ENCODE data around the gene ACTL8. TPM values are rescaled to one million over a fixed set of nuclear protein-coding genes. Genes with fewer than 3 reads are reported as not detected.
A peak's percentile ranks its signal among the peaks of the same experiment; 100 is the strongest.

Gene ACTL8
- total and polyA plus RNA-seq, 2 donors (not counting 1 experiment from before 2014, with no cell fraction given), result 0.15 TPM; not detected in 1

DNA sequence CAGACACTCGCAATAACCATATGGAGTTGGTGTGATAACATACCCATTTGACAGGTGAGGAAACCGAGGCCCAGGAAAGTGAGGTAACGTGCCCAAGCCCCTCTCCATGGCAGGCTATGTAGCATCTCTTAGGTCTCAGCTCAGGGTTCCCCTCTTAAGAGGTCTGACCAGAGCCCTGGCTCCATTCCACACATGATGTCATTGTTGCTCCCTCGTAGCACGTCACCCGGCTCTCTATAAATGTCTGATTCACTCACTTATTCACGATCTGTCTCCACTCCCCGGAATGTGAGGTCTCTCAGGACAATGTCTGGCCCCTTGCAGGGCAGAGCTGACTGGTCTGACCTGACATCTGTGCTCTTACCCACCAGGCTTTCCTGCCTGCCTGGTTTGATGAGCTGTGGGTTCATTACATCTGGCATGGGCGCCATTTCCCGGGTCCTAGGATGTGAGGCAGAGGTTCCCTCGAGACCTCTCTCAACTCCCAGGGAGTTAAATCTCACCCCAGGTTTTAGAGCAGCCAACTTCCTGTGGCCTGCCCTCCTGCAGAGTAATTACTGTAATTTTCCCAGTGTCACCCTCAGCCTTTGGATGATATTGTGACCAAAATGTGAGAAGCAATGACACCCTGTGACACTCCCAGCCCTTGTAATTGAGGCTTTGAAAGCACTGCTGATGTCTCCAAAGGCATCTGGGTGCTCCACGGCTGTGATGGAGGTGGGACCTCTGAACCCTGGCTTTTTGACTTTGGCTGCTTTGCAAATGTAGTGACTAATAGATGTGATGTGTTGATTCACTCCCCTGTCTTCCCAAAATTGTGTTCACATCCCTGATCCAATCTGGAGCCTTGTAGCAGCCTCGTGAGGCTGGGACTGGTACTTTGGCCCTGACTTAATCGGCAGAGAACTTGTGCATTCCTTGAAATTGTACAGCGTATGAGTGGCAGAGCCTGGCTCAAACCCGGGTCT lies 10.6 kb downstream of the ACTL8 start:
- Histone ChIP-seq H3K9ac (ENCODE audit: insufficient read depth, low read length) (peak overlapping the region; percentile 44), H3K4me1 (ENCODE audit: control insufficient read depth, extremely low read depth, insufficient read depth, low read length) (peaks cover 47% of the 10 kb centered on the region), H3K36me3 (ENCODE audit: control insufficient read depth, insufficient read depth, low read length) (no peaks in the 10 kb centered on the region), H3K4me3 (replicated peaks in 1 of 4; ENCODE audit: control extremely low read depth in 1 of 4, insufficient read depth in 1 of 4, low read depth in 3 of 4, low read length in 4 of 4) (no peak overlapping the region), H3K9me3 (ENCODE audit: control insufficient read depth, insufficient read depth, low read depth, low read length) (no peaks in the 10 kb centered on the region), H2AFZ (ENCODE audit: low read length) (no peak overlapping the region), H3K79me2 (ENCODE audit: control insufficient read depth, insufficient read depth, low read length) (no peaks in the 10 kb centered on the region), H4K20me1 (ENCODE audit: control insufficient read depth, extremely low read depth, insufficient read depth, low read length) (no peaks in the 10 kb centered on the region), H3K4me2 (ENCODE audit: extremely low read depth, insufficient read depth, low read length) (peak overlapping the region; percentile 44), H3K27me3 (ENCODE audit: control insufficient read depth, insufficient read depth, low read length) (no peaks in the 10 kb centered on the region), H3K27ac (ENCODE audit: insufficient read depth, low read length) (peak overlapping the region; percentile 93)
- peak; percentile 88 to 97 for DNase-seq (ENCODE audit: low read depth in 2 of 2)
- no peak for TF ChIP-seq EZH2 (IDR thresholded peaks at IDR 0.05; ENCODE audit: low read length, missing control alignments)
- TF ChIP-seq, protein P1, sequence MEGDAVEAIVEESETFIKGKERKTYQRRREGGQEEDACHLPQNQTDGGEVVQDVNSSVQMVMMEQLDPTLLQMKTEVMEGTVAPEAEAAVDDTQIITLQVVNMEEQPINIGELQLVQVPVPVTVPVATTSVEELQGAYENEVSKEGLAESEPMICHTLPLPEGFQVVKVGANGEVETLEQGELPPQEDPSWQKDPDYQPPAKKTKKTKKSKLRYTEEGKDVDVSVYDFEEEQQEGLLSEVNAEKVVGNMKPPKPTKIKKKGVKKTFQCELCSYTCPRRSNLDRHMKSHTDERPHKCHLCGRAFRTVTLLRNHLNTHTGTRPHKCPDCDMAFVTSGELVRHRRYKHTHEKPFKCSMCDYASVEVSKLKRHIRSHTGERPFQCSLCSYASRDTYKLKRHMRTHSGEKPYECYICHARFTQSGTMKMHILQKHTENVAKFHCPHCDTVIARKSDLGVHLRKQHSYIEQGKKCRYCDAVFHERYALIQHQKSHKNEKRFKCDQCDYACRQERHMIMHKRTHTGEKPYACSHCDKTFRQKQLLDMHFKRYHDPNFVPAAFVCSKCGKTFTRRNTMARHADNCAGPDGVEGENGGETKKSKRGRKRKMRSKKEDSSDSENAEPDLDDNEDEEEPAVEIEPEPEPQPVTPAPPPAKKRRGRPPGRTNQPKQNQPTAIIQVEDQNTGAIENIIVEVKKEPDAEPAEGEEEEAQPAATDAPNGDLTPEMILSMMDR (conservative IDR thresholded peaks at IDR 0.05 in 1 of 2, IDR thresholded peaks at IDR 0.05 in 1 of 2; ENCODE audit: low read depth in 1 of 2, low read length in 2 of 2), result peak in 1 of 2 donors; percentile 12

DNA sequence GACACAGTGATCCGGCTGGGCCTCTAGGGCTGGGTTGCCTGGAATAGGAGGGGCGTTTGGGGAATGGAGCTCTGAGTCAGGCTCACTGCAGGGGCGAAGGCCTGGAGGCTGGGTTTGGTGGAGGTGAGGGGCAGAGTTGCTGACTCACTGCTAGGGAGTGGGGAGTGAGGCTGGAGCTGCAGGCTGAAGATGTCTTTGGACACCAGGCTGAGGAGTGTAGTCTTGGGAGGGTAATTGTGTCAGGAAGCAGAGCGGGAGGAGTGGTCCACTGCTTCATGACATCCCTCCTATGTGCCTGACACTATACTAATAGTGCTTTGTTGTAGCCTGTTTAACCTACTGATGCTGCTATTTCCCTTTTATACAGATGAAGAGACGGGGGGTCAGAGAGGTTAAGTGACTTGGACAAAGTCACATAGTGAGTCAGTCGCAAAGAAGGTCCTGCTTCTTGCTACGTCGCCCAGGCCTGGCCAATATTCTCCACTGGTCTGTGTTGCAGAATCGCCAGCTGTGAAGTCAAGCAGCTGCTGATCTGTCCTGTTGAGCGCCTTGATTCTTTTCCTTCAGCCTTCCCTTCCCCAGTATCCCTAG lies 13.6 kb downstream of the ACTL8 start:
- Histone ChIP-seq H3K4me1 (ENCODE audit: control insufficient read depth, extremely low read depth, insufficient read depth, low read length) (peaks cover 47% of the 10 kb centered on the region), H3K27me3 (ENCODE audit: control insufficient read depth, insufficient read depth, low read length) (no peaks in the 10 kb centered on the region), H4K20me1 (ENCODE audit: control insufficient read depth, extremely low read depth, insufficient read depth, low read length) (no peaks in the 10 kb centered on the region), H3K27ac (ENCODE audit: insufficient read depth, low read length) (peak overlapping the region; percentile 93), H3K4me2 (ENCODE audit: extremely low read depth, insufficient read depth, low read length) (no peak overlapping the region), H3K79me2 (ENCODE audit: control insufficient read depth, insufficient read depth, low read length) (no peaks in the 10 kb centered on the region), H3K4me3 (replicated peaks in 1 of 4; ENCODE audit: control extremely low read depth in 1 of 4, insufficient read depth in 1 of 4, low read depth in 3 of 4, low read length in 4 of 4) (no peak overlapping the region), H2AFZ (ENCODE audit: low read length) (peak overlapping the region; percentile 61), H3K36me3 (ENCODE audit: control insufficient read depth, insufficient read depth, low read length) (no peaks in the 10 kb centered on the region), H3K9me3 (ENCODE audit: control insufficient read depth, insufficient read depth, low read depth, low read length) (no peaks in the 10 kb centered on the region), H3K9ac (ENCODE audit: insufficient read depth, low read length) (no peak overlapping the region)
- TF ChIP-seq EZH2 (IDR thresholded peaks at IDR 0.05; ENCODE audit: low read length, missing control alignments), result no peak
- TF ChIP-seq, protein P1 (conservative IDR thresholded peaks at IDR 0.05 in 1 of 2, IDR thresholded peaks at IDR 0.05 in 1 of 2; ENCODE audit: low read depth in 1 of 2, low read length in 2 of 2), result no peak
- DNase-seq (ENCODE audit: low read depth in 2 of 2), result peak; percentile 78 to 91

DNA sequence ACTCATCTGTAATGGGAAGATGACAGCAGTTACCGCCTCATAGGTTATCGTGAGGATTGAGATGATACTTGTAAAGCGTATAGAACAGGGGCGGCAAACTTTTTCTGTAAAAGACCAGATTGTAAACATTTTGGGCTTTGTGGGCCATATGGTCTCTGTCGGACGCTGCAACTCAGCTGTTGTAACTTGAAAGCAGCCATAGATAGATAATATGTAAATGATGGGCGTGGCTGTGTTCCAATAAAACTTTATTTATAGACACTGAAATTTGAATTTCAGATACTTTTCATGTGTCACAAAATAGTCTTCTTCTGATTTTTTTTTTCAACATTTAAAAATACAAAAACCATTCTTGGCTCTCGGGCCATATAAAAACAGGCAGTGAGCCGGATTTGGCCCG lies 15.8 kb downstream of the ACTL8 start:
- H4K20me1 ChIP-seq (ENCODE audit: control insufficient read depth, extremely low read depth, insufficient read depth, low read length), result no peaks in the 10 kb centered on the region
- no peak for DNase-seq (ENCODE audit: low read depth in 2 of 2)
- H3K4me2 ChIP-seq (ENCODE audit: extremely low read depth, insufficient read depth, low read length), result no peak overlapping the region
- H3K27ac ChIP-seq (ENCODE audit: insufficient read depth, low read length), result no peak overlapping the region
- peaks cover 32% of the 10 kb centered on the region for H3K4me1 ChIP-seq (ENCODE audit: control insufficient read depth, extremely low read depth, insufficient read depth, low read length)
- no peaks in the 10 kb centered on the region for H3K27me3 ChIP-seq (ENCODE audit: control insufficient read depth, insufficient read depth, low read length)
- TF ChIP-seq EZH2 (IDR thresholded peaks at IDR 0.05; ENCODE audit: low read length, missing control alignments), result no peak
- TF ChIP-seq, protein P1 (conservative IDR thresholded peaks at IDR 0.05 in 1 of 2, IDR thresholded peaks at IDR 0.05 in 1 of 2; ENCODE audit: low read depth in 1 of 2, low read length in 2 of 2), result no peak
- H3K9ac ChIP-seq (ENCODE audit: insufficient read depth, low read length), result no peak overlapping the region
- no peaks in the 10 kb centered on the region for H3K79me2 ChIP-seq (ENCODE audit: control insufficient read depth, insufficient read depth, low read length)
- H3K36me3 ChIP-seq (ENCODE audit: control insufficient read depth, insufficient read depth, low read length), result no peaks in the 10 kb centered on the region
- no peak overlapping the region for H3K4me3 ChIP-seq (replicated peaks in 1 of 4; ENCODE audit: control extremely low read depth in 1 of 4, insufficient read depth in 1 of 4, low read depth in 3 of 4, low read length in 4 of 4)
- H3K9me3 ChIP-seq (ENCODE audit: control insufficient read depth, insufficient read depth, low read depth, low read length), result no peaks in the 10 kb centered on the region
- no peak overlapping the region for H2AFZ ChIP-seq (ENCODE audit: low read length)
